NCI-H446 (cell line): Measurements from ENCODE around the gene SMCO2.
"Not testable (repeated sequence)": the region's sequence is repeated elsewhere in the genome, so short reads cannot be mapped to it uniquely, and the experiment has no call there.

Experiments used
- DNase-seq, 2 experiments: peaks; one replicate each; lab custom pipeline; 2025; lab: John Stamatoyannopoulos, UW

Gene SMCO2

DNA sequence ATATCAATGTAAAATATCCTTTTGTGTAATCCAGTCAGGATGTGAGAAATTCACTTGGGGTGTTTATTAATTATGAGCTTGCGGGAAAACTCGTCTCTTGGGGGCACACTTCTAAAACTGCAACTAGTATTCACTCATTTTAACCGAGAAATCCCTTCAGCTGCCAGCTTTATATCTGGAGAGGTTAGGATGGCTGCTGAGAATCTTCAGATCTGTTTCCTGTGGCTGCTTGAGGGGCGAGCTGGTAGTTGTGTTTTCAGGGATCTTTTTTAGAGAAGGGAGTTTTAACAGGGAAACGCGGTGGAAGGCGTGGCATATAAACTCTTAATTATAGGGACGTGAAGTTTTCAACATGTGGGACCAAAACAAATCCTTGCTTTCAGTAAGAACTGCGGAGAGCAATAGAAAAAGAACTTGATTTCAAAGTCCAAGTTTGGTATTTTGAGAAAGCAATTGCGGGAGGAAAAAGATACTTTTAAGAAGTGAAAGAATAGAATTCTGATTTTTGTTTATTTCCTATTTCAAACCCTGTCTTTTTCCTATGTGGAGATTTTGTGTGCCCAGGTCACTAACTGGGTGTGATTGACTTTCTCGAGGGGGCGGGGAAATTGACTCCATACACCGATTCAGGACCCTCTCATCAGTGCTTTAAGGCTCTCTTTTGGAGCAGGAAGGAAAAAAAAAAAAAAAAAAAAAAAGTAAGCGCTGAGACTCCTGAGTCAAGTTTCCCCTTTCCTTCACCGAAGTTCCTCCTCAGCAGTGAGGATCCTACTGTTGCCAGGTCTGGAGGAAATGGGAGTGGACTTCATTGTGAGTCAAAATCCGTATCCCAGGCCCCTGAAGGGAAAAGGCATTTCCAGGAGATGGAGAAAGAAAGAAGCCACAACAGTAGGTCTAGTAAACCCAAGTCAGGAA lies 78.6 kb downstream of the SMCO2 start:
- no peak for DNase-seq

DNA sequence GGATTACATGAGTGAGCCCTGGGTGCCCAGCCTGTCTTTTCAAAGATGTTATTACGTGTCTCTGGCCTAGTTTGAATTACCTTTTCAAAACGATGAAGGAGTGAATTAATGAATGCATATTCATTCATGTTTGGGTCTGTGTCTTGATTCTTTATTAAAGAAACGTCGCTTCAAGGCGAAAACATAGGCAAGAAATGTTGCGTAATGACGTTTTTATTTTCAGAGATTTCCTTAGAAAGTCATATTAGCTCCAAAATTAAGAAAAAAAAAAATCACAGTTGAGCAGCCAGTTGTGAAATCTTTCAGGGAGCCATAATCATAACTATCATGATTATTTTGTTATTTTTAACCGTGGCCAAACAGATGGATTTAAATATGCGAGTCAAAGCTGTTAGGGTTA lies 81.0 kb downstream of the SMCO2 start:
- DNase-seq: no peak

DNA sequence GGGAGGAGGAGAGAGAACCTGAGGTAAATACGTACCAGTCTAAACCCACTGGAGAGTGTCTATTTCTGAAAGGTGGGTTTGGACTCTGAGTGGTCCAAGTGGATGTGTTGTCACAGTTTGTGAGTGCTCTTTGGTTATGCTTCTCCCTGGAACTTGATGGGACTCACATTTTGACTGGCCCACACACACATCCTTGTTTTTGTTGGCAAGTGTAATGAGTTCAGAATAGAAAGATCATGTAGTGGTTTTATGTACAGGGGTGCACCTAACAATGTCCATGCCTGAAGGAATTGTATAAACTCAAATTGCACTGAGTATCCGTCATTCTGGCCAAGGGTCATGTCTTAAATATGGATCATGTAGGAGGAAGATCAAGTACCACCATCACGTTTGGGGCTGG lies 82.3 kb downstream of the SMCO2 start:
- DNase-seq: no peak

DNA sequence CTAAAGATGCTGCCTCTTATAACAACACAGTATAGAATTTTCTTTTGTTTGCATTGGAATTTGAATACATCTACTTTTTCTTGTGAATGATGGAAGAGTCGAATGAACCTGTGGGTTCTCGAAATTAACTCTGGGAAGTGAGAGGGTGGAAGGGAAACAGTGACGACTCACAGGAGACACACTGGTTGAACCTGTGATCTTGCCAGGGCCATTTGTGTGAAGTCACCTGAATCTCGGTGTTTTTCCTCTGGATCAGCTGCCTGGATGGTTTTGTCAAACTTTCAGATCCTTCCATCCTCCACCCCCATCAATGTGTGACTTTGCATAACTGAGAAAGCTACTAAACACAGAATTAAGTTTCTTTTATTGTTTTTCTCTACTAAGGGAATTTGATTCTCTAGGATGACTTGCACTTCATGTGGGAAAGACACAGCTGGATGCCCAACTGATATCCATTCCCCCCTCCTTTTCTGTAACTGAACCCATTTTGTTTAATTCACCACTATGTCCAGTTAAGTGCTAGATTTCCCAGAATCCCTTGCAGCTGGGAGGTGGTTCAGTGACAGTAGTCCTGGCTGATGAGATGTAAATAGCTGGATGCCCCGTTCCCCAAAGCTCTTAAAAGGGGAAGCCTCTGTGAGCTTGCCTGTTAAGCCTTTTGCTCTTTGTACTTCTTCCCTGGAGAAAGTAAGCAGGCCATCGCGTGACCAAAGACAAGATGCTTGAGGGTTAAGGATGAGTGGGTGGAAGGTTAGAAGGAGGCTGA lies 83.8 kb downstream of the SMCO2 start:
- no peak for DNase-seq

DNA sequence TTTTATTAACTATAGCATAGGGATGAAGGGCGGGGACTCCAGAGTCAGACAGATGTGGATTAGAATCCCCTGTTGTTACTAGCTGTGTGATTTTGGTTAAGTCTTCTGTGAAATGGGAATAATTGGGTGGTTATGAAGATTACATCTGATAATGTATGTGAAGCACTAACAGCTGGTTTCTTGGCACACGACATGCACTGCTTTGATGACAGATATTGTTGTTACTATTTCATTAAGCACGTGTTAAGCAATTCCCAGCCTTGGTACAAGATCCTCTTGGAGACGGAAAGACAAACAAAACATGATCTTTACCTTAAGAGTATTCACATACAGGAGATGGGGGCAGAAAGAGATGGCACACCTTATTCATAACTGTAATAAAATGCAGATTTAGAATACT lies 85.4 kb downstream of the SMCO2 start:
- DNase-seq: no peak

DNA sequence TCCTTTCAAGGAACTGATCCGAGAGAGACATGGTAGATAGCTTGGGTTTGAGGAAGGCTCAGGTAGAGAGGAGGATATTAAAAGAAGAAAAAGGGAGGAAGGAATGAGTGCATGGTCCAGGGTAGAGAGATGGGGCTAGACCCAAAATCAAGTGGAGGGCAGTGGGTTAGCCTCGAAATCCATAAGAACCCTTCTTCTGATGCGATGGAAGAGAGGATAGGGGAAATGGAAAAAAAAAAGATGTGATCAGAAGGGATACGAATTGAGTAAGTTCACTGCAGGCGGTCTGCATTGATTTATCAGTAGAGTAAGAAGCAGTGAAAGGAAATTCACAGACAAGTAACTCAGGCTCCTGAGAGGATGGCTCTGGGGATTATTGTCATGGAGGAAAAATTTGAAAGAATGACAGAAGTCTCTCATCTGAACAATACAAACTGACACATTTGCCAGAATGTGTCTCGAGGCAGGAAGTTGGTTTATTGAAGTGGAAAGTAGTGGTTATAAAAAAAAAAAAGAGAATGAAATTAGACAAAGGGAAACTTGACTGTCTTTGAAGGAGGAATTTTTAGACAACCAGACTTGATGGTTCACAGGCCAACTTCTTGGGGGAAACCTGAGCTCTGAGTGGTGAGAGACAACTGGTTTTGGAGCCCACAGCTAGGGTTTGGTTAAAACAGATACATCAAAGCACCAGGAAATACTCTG lies 87.7 kb downstream of the SMCO2 start:
- DNase-seq: no peak

DNA sequence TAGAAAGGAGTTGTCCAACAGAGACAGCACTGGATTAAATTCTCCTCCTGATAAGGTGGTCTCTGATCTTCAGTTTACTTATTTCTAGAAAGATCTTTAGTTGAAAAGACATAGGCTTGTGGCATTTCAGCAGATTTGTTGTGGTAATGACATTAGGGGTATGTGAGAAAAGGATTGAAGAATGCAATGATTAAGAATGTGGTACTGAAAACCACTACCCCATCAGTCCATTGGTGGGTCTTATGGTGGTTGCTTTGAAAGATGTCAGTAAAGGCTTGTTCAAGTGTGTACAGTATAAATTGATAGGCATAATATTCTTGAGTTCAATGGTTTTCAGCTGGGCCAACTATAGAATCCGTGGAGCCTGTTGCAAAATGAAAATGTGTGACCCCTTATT lies 88.2 kb downstream of the SMCO2 start:
- DNase-seq: no peak

DNA sequence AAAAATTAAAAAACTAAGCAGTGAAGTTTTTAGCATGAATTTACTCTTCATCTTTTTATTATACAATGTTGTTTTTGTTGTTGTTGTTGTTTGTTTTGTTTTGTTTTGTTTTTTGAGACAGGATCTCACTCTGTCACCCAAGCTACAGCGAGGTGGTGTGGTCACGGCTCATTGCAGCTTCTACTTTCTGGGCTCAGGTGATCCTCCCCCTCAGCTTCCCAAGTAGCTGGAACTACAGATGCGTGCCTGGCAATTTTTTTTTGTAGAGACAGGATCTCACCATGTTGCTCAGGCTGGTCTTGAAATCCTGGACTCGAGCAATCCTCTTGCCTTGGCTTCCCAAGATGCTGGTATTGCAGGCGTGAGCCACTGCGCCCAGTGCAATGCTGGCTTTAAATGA lies 88.8 kb downstream of the SMCO2 start:
- no peak for DNase-seq

DNA sequence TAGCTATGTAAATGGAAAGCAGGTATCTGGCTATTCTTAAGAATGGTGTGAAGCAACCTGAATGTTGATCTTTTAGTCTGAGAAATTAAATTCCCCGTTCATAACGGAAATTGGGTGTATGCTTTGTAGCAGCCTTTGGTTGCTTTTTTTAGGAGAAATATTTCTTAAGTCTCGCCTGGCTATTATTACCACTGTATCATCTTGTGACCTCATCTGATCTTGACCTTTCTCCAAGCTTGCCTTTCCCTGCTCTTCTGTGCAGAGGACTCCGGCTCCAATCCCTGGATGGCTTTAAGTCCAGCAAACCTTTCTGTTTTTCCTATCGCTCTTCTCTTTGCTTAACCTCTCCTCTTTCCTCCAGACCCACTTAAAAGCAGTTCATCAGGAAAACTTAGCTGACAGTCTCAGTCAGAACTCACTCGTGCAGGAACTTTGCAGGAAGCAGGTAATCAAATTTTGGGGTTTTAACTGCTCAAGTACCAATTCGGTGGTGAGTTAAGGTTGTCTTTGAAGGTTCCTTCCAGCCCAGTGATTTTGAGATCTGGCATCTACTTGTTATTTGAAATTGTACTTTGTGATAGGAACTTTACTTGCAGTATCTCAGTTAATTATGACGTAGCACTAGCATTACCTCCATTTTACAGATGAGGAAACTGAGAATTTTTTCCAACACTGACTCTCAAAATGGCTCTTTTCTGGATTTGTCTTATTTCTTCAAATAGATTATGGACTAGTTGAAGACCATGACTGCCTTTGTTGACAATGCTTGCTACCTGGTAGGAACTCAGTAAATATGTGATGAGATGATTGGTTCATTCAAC lies 91.5 kb downstream of the SMCO2 start:
- no peak for DNase-seq

DNA sequence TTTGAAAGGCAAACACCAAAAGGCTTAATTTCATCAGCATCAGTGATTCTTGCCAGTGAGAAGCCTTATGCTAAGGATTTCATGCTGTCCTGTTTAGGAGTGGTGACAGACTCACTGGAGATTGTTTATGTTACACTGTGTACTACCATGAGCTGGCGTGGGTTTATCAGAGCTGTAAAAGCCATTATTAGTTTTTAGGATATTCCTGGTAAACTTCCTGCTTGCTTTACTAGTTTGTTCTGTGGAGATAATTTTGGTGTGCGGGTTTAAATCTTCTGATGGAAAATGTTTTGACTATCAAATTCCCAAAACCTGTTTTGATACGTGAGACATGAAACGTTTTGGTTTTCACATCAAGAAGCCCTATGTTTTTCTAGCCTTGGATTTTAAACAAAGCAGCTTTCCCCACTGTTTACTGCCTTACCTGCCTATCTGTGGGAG lies 92.7 kb downstream of the SMCO2 start:
- DNase-seq: no peak

DNA sequence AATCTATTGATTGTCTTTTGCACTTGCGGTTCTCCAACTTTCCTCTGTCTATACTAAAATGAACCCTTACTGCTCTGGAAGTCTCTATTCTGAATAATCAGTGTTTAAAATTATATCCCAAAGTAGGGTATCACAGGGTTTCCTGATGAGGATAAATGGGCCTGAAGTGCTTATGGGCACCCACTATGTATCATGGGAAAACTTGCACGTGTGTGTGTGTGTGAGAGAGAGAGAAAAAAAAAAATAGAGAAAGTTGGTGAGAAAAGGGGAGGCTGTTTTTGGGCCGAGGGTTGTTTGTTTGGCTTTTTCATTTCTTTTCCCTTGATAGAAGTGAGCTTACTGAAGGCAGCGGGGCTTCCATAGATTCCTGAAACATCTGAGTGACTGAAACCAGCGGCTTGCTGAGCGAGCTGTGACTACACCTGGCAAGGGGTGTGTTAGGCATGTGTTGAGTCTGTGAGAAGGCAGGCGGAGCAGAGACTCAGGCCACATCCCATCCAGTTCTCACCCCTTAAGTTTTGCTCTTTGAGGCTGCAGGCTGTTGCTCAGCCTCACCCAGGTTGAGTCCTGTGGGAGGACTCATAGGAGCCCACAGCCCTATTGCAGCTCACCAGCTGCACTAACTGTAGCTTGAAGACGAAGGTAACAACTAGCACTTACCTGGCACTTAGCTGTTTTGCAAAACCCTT lies 94.6 kb downstream of the SMCO2 start:
- no peak for DNase-seq

DNA sequence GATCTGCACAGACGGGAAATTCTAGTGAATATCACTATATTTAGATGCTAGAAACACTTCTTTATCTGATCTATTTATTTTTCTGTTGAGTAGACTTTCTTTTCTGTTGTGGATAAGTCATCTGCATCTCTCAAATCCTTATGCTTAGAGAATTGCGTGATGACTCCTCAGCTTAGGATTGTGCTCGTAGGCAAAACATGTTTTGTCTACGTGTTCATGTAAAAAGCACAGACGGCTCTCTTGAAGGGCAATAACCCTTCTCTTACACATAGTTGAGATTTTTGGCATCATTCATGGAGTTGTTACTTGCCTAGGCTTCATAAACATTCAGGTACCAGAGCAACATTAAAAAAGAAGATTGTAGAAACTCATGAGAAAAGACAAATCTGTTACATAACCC lies 96.1 kb downstream of the SMCO2 start:
- DNase-seq: no peak

DNA sequence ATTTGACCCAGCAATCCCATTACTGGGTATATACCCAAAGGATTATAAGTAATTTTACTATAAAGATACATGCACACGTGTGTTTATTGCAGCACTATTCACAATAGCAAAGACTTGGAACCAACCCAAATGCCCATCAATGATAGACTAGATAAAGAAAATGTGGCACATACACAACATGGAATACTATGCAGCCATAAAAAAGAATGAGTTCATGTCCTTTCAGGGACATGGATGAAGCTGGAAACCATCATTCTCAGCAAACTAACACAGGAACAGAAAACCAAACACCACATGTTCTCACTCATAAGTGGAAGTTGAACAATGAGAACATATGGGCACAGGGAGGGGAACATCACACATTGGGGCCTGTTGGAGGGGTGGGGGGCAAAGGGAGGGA lies 98.3 kb downstream of the SMCO2 start:
- not testable (repeated sequence) for DNase-seq

DNA sequence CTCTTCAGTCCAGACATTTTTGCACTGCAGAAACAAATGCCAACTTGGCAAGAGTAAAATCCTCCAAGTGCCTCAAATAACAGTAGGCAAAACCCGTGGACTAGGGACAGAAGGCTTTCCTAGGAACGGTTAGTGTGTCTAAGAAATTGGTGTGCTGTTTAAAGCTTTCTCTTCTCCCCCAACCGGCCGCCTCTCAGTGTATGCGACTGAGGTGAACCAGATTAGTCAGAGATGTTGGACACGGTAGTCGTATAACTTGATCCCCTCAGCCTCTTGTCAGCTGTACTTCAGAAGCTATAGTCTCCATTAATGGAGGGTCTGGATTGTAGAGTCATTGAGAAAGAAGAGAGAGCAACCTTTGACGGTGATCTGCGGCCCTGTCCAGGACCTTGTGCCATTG lies 99.1 kb downstream of the SMCO2 start:
- peak in 1 of 2 experiments; percentile 8 for DNase-seq

DNA sequence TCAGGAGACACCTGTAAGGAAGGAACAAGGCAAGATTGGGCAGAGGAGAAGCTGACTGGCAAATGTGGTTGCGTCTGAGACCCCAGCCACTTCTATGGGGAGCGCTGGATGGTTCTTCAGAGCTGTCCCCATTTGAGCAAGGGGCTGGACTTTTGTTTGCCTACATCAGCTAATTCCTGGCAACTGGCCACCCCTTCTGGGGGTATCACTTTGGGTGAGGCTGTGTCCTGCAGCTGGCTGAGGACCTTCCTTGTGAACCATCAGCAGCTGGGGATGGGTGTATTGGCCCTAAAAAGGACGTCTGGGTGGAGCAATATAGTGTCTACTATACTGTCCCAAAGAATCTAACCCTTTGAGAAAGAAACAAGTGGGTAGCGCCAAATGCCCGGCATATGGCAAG lies 101.1 kb downstream of the SMCO2 start:
- DNase-seq: no peak

DNA sequence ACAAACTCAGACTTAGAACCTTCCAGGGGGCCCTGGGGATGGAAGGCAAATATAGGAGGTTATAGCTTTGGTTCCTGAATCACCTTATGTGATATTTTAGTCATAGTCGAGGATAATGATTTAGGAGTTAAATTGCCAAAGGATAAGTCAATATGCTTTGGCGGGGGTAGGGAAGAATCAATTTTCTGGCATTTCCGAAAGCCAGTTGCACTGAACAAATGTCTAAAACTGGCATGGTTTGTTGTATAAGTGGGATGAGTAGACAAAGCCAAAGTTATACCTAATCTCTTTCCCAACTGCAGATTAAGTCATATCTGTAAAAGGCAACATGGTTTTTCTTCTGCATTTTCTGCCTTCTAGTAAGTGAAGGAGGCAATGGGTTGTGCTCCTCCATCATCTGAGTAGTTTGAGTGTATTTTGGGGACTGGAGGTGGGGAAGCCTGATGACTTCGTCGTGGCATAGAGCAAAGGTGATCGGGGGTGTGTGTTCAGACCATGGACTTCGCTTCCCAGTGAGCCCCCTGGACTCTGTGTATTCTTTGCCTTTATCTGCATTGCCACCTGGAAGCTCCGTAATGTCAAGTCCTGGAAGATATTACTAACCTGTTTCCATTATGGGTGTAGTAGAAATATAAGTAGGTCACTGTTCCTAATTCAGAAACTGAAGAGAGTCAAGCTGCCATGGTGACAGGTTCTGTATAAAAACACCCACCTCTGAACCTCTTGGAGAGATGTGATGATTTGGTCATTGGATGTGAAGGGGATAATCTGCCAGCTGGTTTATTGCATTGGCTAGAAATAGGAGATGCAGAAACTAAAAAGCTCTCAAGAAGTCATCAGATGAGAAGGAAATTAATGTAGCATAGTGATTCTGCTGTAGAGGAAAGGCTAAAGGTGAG lies 102.0 kb downstream of the SMCO2 start:
- DNase-seq: no peak

DNA sequence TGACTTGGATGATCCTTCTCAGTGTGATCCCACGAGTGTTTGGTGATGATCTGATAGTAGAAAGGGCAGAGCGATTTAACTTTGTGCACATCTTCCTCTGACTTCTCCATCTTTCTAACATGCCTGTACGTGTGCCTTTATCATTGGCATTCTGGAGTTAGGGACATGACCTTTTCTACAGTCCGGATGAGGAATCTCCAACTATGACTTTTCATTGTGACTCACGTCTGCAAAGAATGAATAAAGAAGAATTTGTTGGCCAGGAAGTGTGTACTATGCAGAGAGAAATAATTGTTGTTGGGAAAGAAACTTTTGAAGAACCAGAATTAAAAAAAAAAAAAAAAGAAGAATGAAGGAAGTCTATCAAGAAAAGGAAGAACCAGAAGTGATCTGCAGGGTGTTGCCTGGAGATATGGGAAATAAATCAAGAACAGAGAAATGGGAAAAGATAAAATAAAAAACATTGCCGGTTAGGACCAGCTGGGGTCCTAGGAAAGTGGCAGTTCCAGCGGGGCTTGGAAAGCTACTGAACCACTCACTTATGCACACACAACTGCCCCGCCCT lies 102.8 kb downstream of the SMCO2 start:
- DNase-seq: no peak

DNA sequence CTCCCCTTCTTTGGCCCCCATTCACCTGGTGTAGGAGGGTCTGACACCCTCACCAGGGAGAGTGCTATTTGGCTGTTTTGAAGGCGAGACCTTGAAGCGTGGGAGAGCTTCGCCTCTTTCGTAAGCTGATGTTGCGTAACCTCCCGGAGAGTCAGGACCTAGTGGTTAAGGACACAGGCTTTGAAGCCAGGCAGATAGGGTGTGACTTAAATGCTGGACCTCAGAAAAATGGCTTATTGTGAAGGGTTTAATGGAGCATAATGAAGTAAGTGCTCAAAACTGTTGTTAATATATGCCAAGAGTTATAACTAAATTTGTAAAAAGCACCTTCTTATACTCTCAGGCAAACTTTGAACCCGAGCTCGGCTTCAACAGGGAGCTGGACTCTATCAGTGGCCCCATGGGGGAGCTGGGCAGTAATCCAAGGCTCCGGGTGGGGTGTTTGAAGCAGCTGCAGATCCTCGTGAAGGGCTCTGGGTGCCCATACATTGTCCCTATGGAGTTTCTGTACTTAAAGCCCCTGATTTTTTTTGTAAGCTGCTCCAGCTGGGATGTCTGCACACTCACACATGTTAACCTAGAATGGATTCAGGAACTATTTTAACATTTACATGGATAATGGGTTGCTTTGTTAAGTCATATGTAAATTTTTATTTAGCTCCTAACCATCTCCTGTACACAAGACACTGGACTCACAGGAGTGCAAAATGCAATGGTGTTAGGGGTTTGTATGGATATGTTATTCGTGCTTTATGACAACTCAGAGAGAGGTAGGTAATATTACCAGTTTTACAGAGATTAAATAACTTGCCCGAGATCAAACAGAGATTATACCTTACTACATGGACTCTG lies 103.5 kb downstream of the SMCO2 start:
- DNase-seq: peak in 1 of 2 experiments; percentile 7

DNA sequence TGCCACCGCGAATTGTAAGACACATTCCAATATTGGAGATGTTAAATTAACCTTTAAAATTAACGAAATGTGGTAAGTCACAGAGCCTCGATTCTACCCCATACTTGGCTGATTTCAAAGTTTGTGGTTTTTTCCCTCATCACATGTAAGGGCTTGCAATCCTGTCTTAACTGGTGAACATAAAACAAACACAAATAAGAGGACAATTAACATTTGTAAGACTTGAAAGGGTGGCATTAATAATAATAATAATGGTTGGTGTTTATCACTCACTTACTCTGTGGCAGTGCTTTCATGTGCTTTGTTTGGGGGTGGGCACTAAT lies 104.1 kb downstream of the SMCO2 start:
- DNase-seq: no peak
